Calu3 (cell line): ENCODE results near the gene SOX10. TPM values are rescaled to one million over a fixed set of nuclear protein-coding genes. Genes with fewer than 3 reads are reported as not detected.

ENCODE experiments used
- BruUV-seq: library from RNA; stranded (reverse); fragments of 400-500 nt; replicated peaks from 2 replicates; lab custom pipeline; 2021; lab: Mats Ljungman, UMichigan
- CTCF ChIA-PET: fragments of 300-600 bp; sonication (Branson Sonifier 250); formaldehyde crosslinking; loops from one replicate; lab custom pipeline; 2022; ENCODE audit warnings: antibody characterized with exemption; lab: Charles Lee
- DNase-seq: peaks from one replicate; pipeline ENCODE4 v3.0.0; 2022
- H3K27ac Mint-ChIP-seq: one replicate; pipeline ENCODE4 v1.8.0; 2022; ENCODE audit warnings: mixed read lengths; ENCODE audit not compliant: unreplicated experiment
- H3K27me3 Mint-ChIP-seq: one replicate; pipeline ENCODE4 v1.8.0; 2022; ENCODE audit warnings: mixed read lengths; ENCODE audit not compliant: unreplicated experiment
- H3K36me3 Mint-ChIP-seq: one replicate; pipeline ENCODE4 v1.8.0; 2022; ENCODE audit warnings: mild to moderate bottlenecking, moderate library complexity, mixed read lengths; ENCODE audit not compliant: insufficient read depth, unreplicated experiment
- H3K4me1 Mint-ChIP-seq: one replicate; pipeline ENCODE4 v1.8.0; 2022; ENCODE audit warnings: mild to moderate bottlenecking, low read depth, mixed read lengths; ENCODE audit not compliant: unreplicated experiment
- H3K4me3 Mint-ChIP-seq: one replicate; pipeline ENCODE4 v1.8.0; 2022; ENCODE audit warnings: mild to moderate bottlenecking, low read depth, moderate library complexity, mixed read lengths; ENCODE audit not compliant: unreplicated experiment
- H3K9me3 Mint-ChIP-seq: one replicate; pipeline ENCODE4 v1.8.0; 2022; ENCODE audit warnings: low read depth, mixed read lengths; ENCODE audit not compliant: unreplicated experiment
- CTCF ChIP-seq: fragments of 200-600 bp; IDR thresholded peaks from one replicate; pipeline ENCODE4 v1.8.0; 2022; ENCODE audit warnings: antibody characterized with exemption; ENCODE audit not compliant: unreplicated experiment
- intact Hi-C: fragments of 100-400 bp; cut with micrococcal nuclease; formaldehyde crosslinking; loops from one replicate; pipeline ENCODE4 v1.10.0; 2022; ENCODE audit not compliant: unreplicated experiment
- total RNA-seq: library from RNA; stranded (reverse); gene quantifications from 2 replicates; pipeline ENCODE4 v1.2.3, GENCODE V29; 2022

SOX10 gene
- total RNA-seq, 1 experiment from 2014 or later, result not detected

DNA sequence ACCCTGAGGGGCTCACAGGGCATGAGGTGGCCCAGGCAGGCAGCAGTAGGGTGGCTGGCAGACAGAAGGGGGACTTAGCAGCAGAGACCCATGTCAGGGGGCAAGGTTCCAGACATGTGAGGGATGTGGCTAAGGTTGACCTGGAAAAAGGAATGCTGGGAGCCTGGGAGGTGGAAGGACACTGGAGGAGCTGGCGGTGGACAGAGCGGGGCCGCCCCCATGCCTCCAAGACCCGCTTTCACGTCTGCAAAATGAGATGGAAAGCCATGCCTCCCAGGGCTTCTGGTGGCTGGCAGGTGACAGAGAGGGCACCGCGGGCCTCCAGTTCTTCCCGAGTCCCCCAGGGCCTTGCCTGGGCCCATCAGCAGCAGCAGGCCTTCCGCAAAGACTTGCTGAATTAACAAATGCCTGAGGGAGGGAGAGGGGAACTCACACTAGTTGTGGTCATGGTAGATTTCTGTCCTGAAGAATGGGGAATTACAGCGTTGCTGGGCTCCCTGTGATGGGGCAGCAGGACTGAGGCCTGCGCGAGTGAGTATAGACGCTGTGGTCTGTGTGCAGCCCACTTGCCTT lies 23.1 kb upstream of the SOX10 start:
- Mint-ChIP-seq H3K4me1 (no peaks in the 10 kb centered on the region), H3K27me3 (no peaks in the 10 kb centered on the region), H3K4me3 (no peak overlapping the region), H3K36me3 (no peaks in the 10 kb centered on the region), H3K27ac (no peak overlapping the region), H3K9me3 (no peaks in the 10 kb centered on the region)
- no TSS peak for BruUV-seq
- intact Hi-C loops, result no loop called here
- CTCF ChIA-PET, result no interaction called here
- DNase-seq, result no peak
- TF ChIP-seq CTCF, result no peak

- Mint-ChIP-seq H3K4me1 (no peaks in the 10 kb centered on the region), H3K9me3 (no peaks in the 10 kb centered on the region), H3K4me3 (no peak overlapping the region), H3K27me3 (no peaks in the 10 kb centered on the region), H3K36me3 (no peaks in the 10 kb centered on the region), H3K27ac (no peak overlapping the region)
- intact Hi-C loops, result no loop called here
- no TSS peak for BruUV-seq
- TF ChIP-seq CTCF, result no peak
- CTCF ChIA-PET, result no interaction called here
- no peak for DNase-seq
These were observed 22.6 kb upstream of the SOX10 start for GRCh38 chr22:38006906-38007305.

DNA sequence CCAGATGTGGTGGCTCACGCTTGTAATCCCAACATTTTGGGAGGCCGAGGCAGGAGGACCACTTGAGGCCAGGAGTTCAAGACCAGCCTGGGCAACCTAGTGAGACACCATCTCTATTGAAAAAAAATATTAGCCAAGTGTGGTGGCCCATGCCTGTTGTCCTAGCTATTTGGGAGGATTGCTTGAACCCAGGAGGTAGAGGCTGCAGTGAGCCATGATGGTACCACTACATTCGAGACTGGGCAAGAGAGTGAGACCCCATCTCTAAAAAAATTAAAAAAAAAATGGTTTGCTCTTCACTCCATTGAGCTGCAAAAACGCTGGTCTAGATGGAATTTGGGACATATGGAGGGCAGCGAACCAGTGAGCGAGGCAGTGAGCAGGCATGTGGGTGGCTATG lies 21.6 kb upstream of the SOX10 start:
- no peaks in the 10 kb centered on the region for H3K4me1 Mint-ChIP-seq
- H3K36me3 Mint-ChIP-seq, result no peaks in the 10 kb centered on the region
- no peaks in the 10 kb centered on the region for H3K27me3 Mint-ChIP-seq
- BruUV-seq, result no TSS peak
- no peak overlapping the region for H3K4me3 Mint-ChIP-seq
- no peak for TF ChIP-seq CTCF
- H3K27ac Mint-ChIP-seq, result no peak overlapping the region
- no peaks in the 10 kb centered on the region for H3K9me3 Mint-ChIP-seq
- intact Hi-C loops, result no loop called here
- no peak for DNase-seq
- CTCF ChIA-PET, result no interaction called here

DNA sequence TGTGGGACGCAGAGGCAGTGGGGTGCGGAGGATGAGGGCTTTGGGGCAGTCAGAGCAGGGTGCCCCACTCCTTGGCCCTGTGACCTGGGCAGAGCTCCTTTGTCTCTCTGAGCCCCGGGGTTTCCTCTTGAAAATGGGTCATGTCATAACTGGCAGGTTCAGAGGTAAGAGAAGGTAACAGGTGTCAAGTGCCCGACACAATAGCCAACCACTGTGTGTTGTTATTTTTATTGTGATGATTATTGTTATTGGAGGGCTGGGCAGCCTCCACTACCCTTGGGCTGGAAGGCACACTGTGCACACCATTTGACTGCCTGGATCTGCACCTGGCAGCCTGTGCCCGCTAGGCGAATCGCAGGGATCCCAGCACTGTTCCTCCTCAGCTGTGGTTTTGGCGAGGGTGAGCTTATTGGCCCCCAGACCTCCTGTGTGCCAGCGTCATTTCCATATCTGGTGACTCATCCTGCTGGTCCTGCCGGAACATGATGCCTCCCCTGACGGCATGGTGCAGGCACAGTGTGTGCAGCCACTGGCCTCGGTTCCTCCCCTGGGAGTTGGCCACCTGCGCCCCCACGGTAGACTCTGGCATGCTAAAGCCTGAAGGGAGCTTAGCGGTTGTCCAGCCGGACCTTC lies 15.4 kb upstream of the SOX10 start:
- BruUV-seq, result no TSS peak
- Mint-ChIP-seq H3K27ac (no peak overlapping the region), H3K4me3 (no peak overlapping the region), H3K9me3 (no peaks in the 10 kb centered on the region), H3K27me3 (no peaks in the 10 kb centered on the region), H3K36me3 (peaks cover 15% of the 10 kb centered on the region), H3K4me1 (peaks cover 34% of the 10 kb centered on the region)
- DNase-seq, result peak; percentile 83
- intact Hi-C loops, result loop anchor here (1.0 kb wide), 1 partner anchor 18 kb away; no protein-coding TSS in a partner anchor
- TF ChIP-seq CTCF, result no peak
- CTCF ChIA-PET, result interaction anchor here (0.9 to 1.4 kb wide), 3 partner anchors 18 to 137 kb away, joined by 3 to 5 read pairs (median 4); no protein-coding TSS in a partner anchor
